ENCODE results near the gene KAZALD1. TPM values are rescaled to one million over a fixed set of nuclear protein-coding genes. Genes with fewer than 3 reads are reported as not detected.

The KAZALD1 gene
- total RNA-seq, 1 donor: 26.4 TPM

DNA sequence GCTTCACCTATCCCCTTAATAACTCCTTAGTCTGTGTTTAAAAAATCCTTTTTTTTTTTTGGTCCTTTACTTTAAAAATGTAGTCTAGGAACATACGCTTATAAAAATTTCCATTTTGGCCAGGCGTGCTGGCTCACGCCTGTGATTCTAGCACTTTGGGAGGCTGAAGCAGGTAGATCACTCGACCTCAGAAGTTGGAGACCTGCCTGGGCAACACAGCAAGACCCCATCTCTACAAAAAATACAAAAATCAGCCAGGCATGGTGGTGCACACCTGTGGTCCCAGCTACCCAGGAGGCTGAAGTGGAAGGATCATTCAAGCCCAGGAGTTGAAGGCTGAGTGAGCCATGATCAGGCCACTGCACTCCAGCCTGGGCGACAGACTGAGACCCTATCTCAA lies 14.8 kb downstream of the KAZALD1 start:
- Histone ChIP-seq H3K4me1 (ENCODE audit: insufficient read depth, low read length) (peaks cover 3% of the 10 kb centered on the region), H3K27me3 (ENCODE audit: insufficient read depth, low read length) (peaks cover 51% of the 10 kb centered on the region), H2AFZ (ENCODE audit: low read length) (no peak overlapping the region), H3K9me3 (ENCODE audit: low read depth, low read length) (no peaks in the 10 kb centered on the region), H3K4me2 (ENCODE audit: insufficient read depth, low read length) (no peak overlapping the region), H4K20me1 (ENCODE audit: insufficient read depth, low read length) (peaks cover 3% of the 10 kb centered on the region), H3K27ac (ENCODE audit: low read depth, low read length) (no peak overlapping the region), H3K79me2 (ENCODE audit: insufficient read depth, low read length) (no peaks in the 10 kb centered on the region), H3K4me3 (ENCODE audit: insufficient read depth, low read length) (no peak overlapping the region), H3K36me3 (ENCODE audit: insufficient read depth, low read length) (no peaks in the 10 kb centered on the region)
- TF ChIP-seq CTCF (IDR thresholded peaks at IDR 0.05; ENCODE audit: extremely low read depth, low read depth, low read length): no peak
- no peak for DNase-seq (ENCODE audit: insufficient read length, low spot score, missing footprints)

DNA sequence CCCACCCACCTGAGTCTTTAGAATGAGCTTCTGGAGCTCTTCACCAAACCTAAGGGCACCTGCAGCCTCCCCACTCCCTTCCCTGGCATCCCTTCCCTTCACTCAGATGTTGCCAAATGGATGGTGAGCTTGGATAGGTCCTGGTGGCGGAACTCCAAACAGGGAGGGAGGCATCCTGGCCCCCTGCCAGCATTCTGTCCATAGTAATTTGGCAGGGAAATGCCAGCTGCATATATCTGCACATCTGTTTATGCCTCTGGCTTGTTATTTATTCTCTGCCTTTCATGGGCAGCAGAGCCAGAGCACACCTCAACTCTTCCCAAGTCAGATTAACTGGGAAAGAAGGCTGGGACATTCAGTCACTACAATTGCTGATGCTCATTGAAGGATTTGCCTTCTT lies 18.1 kb downstream of the KAZALD1 start:
- Histone ChIP-seq H3K9me3 (ENCODE audit: low read depth, low read length) (no peaks in the 10 kb centered on the region), H3K4me2 (ENCODE audit: insufficient read depth, low read length) (no peak overlapping the region), H2AFZ (ENCODE audit: low read length) (no peak overlapping the region), H4K20me1 (ENCODE audit: insufficient read depth, low read length) (peaks cover 3% of the 10 kb centered on the region), H3K27me3 (ENCODE audit: insufficient read depth, low read length) (peaks cover 44% of the 10 kb centered on the region), H3K36me3 (ENCODE audit: insufficient read depth, low read length) (no peaks in the 10 kb centered on the region), H3K79me2 (ENCODE audit: insufficient read depth, low read length) (no peaks in the 10 kb centered on the region), H3K27ac (ENCODE audit: low read depth, low read length) (no peak overlapping the region), H3K4me3 (ENCODE audit: insufficient read depth, low read length) (no peak overlapping the region), H3K4me1 (ENCODE audit: insufficient read depth, low read length) (no peaks in the 10 kb centered on the region)
- no peak for DNase-seq (ENCODE audit: insufficient read length, low spot score, missing footprints)
- no peak for TF ChIP-seq CTCF (IDR thresholded peaks at IDR 0.05; ENCODE audit: extremely low read depth, low read depth, low read length)

- no peak overlapping the region for H3K4me3 ChIP-seq (ENCODE audit: insufficient read depth, low read length)
- no peaks in the 10 kb centered on the region for H3K4me1 ChIP-seq (ENCODE audit: insufficient read depth, low read length)
- no peak overlapping the region for H2AFZ ChIP-seq (ENCODE audit: low read length)
- no peaks in the 10 kb centered on the region for H3K79me2 ChIP-seq (ENCODE audit: insufficient read depth, low read length)
- no peak for TF ChIP-seq CTCF (IDR thresholded peaks at IDR 0.05; ENCODE audit: extremely low read depth, low read depth, low read length)
- H3K27ac ChIP-seq (ENCODE audit: low read depth, low read length): no peak overlapping the region
- no peak overlapping the region for H3K4me2 ChIP-seq (ENCODE audit: insufficient read depth, low read length)
- H3K27me3 ChIP-seq (ENCODE audit: insufficient read depth, low read length): peaks cover 43% of the 10 kb centered on the region
- no peaks in the 10 kb centered on the region for H3K36me3 ChIP-seq (ENCODE audit: insufficient read depth, low read length)
- H3K9me3 ChIP-seq (ENCODE audit: low read depth, low read length): no peaks in the 10 kb centered on the region
- no peak for DNase-seq (ENCODE audit: insufficient read length, low spot score, missing footprints)
- peaks cover 3% of the 10 kb centered on the region for H4K20me1 ChIP-seq (ENCODE audit: insufficient read depth, low read length)
Measured at GRCh38 chr10:101080933-101081931, 19.4 kb downstream of the KAZALD1 start.

- Histone ChIP-seq H3K4me2 (ENCODE audit: insufficient read depth, low read length) (no peak overlapping the region), H3K79me2 (ENCODE audit: insufficient read depth, low read length) (no peaks in the 10 kb centered on the region), H3K4me1 (ENCODE audit: insufficient read depth, low read length) (no peaks in the 10 kb centered on the region), H3K27me3 (ENCODE audit: insufficient read depth, low read length) (peaks cover 62% of the 10 kb centered on the region), H3K4me3 (ENCODE audit: insufficient read depth, low read length) (no peak overlapping the region), H3K27ac (ENCODE audit: low read depth, low read length) (no peak overlapping the region), H2AFZ (ENCODE audit: low read length) (no peak overlapping the region), H3K36me3 (ENCODE audit: insufficient read depth, low read length) (no peaks in the 10 kb centered on the region), H3K9me3 (ENCODE audit: low read depth, low read length) (no peaks in the 10 kb centered on the region), H4K20me1 (ENCODE audit: insufficient read depth, low read length) (peaks cover 3% of the 10 kb centered on the region)
- TF ChIP-seq CTCF (IDR thresholded peaks at IDR 0.05; ENCODE audit: extremely low read depth, low read depth, low read length): no peak
- DNase-seq (ENCODE audit: insufficient read length, low spot score, missing footprints): no peak
Measured at GRCh38 chr10:101085846-101086245, 24.1 kb downstream of the KAZALD1 start.

Data from osteoblast (primary cell).